Osteoblast (primary cell): Measurements from ENCODE around the gene KL. TPM values are rescaled to one million over a fixed set of nuclear protein-coding genes. Genes with fewer than 3 reads are reported as not detected.
A peak's percentile ranks its signal among the peaks of the same experiment; 100 is the strongest.

Source experiments
- DNase-seq: peaks from one replicate; pipeline ENCODE4 v3.0.0; 2011; ENCODE audit warnings: low spot score, mixed read lengths; ENCODE audit not compliant: insufficient read length; ENCODE audit errors: missing footprints
- H2AFZ ChIP-seq: 2 replicates; pipeline ENCODE4 v1.6.0; 2011; ENCODE audit warnings: mild to moderate bottlenecking, low read length
- H3K27ac ChIP-seq: 2 replicates; pipeline ENCODE4 v1.5.1; 2011; ENCODE audit warnings: mild to moderate bottlenecking, low read depth, low read length, moderate library complexity
- H3K27me3 ChIP-seq: 2 replicates; pipeline ENCODE4 v1.6.0; 2012; ENCODE audit warnings: mild to moderate bottlenecking, control low read depth, inconsistent platforms, low read length, moderate library complexity; ENCODE audit not compliant: insufficient read depth
- H3K36me3 ChIP-seq: 2 replicates; pipeline ENCODE4 v1.5.1; 2011; ENCODE audit warnings: mild to moderate bottlenecking, low read length, control low read depth, moderate library complexity; ENCODE audit not compliant: insufficient read depth
- H3K4me1 ChIP-seq: 2 replicates; pipeline ENCODE4 v1.5.1; 2011; ENCODE audit warnings: mild to moderate bottlenecking, low read length, control low read depth, moderate library complexity; ENCODE audit not compliant: insufficient read depth
- H3K4me2 ChIP-seq: 2 replicates; pipeline ENCODE4 v1.6.0; 2011; ENCODE audit warnings: mild to moderate bottlenecking, low read length; ENCODE audit not compliant: insufficient read depth
- H3K4me3 ChIP-seq: fragments of 200-600 bp; sonication (generic); 3 replicates; pipeline ENCODE4 v1.5.1; 2012; ENCODE audit warnings: mild to moderate bottlenecking, low read length, inconsistent platforms; ENCODE audit not compliant: insufficient read depth
- H3K79me2 ChIP-seq: 2 replicates; pipeline ENCODE4 v1.6.0; 2012; ENCODE audit warnings: mild to moderate bottlenecking, low read length, control low read depth, inconsistent platforms; ENCODE audit not compliant: insufficient read depth
- H3K9me3 ChIP-seq: 2 replicates; pipeline ENCODE4 v1.5.1; 2011; ENCODE audit warnings: low read depth, low read length, control low read depth
- H4K20me1 ChIP-seq: 2 replicates; pipeline ENCODE4 v1.6.0; 2012; ENCODE audit warnings: mild to moderate bottlenecking, low read length, control low read depth; ENCODE audit not compliant: insufficient read depth
- CTCF ChIP-seq: IDR thresholded peaks from 2 replicates; pipeline ENCODE4 v1.5.1; 2011; ENCODE audit warnings: mild to moderate bottlenecking, low read depth, low read length, moderate library complexity; ENCODE audit errors: extremely low read depth
- total RNA-seq: library from RNA; depleted of rRNA; stranded (reverse); fragments of >200 nt; gene quantifications from 2 replicates; pipeline ENCODE4 v1.2.3, GENCODE V29; 2012

Gene KL
- total RNA-seq, 1 donor: not detected

- Histone ChIP-seq H3K79me2 (no peaks in the 10 kb centered on the region), H3K36me3 (no peaks in the 10 kb centered on the region), H3K27ac (no peak overlapping the region), H3K27me3 (no peaks in the 10 kb centered on the region), H4K20me1 (no peaks in the 10 kb centered on the region), H3K4me2 (no peak overlapping the region), H2AFZ (no peak overlapping the region), H3K4me1 (peaks cover 13% of the 10 kb centered on the region), H3K9me3 (no peaks in the 10 kb centered on the region), H3K4me3 (no peak overlapping the region)
- no peak for TF ChIP-seq CTCF
- peak; percentile 18 for DNase-seq
Observed at GRCh38 chr13:33079960-33080359, 63.7 kb downstream of the KL start.

GRCh38 chr13:33080972-33081590 lies 64.9 kb downstream of the KL start:
- peak overlapping the region; percentile 30 for H2AFZ ChIP-seq
- no peaks in the 10 kb centered on the region for H3K9me3 ChIP-seq
- H4K20me1 ChIP-seq: no peaks in the 10 kb centered on the region
- peak overlapping the region; percentile 59 for H3K27ac ChIP-seq
- H3K4me1 ChIP-seq: peaks cover 14% of the 10 kb centered on the region
- DNase-seq: peak; percentile 88
- no peak for TF ChIP-seq CTCF
- peak overlapping the region; percentile 38 for H3K4me3 ChIP-seq
- no peaks in the 10 kb centered on the region for H3K79me2 ChIP-seq
- H3K36me3 ChIP-seq: no peaks in the 10 kb centered on the region
- H3K27me3 ChIP-seq: no peaks in the 10 kb centered on the region
- H3K4me2 ChIP-seq: peak overlapping the region; percentile 72

GRCh38 chr13:33081666-33082065 lies 65.4 kb downstream of the KL start:
- no peaks in the 10 kb centered on the region for H3K9me3 ChIP-seq
- H4K20me1 ChIP-seq: no peaks in the 10 kb centered on the region
- no peaks in the 10 kb centered on the region for H3K27me3 ChIP-seq
- H3K36me3 ChIP-seq: no peaks in the 10 kb centered on the region
- peak overlapping the region; percentile 59 for H3K27ac ChIP-seq
- peak overlapping the region; percentile 72 for H3K4me2 ChIP-seq
- H3K4me1 ChIP-seq: peaks cover 20% of the 10 kb centered on the region
- peak overlapping the region; percentile 30 for H2AFZ ChIP-seq
- TF ChIP-seq CTCF: no peak
- no peak overlapping the region for H3K4me3 ChIP-seq
- DNase-seq: no peak
- no peaks in the 10 kb centered on the region for H3K79me2 ChIP-seq

- H3K27me3 ChIP-seq: no peaks in the 10 kb centered on the region
- no peaks in the 10 kb centered on the region for H3K79me2 ChIP-seq
- DNase-seq: no peak
- H3K27ac ChIP-seq: no peak overlapping the region
- H3K36me3 ChIP-seq: no peaks in the 10 kb centered on the region
- no peaks in the 10 kb centered on the region for H3K9me3 ChIP-seq
- no peak for TF ChIP-seq CTCF
- no peak overlapping the region for H3K4me3 ChIP-seq
- no peak overlapping the region for H2AFZ ChIP-seq
- peaks cover 34% of the 10 kb centered on the region for H3K4me1 ChIP-seq
- H3K4me2 ChIP-seq: no peak overlapping the region
- no peaks in the 10 kb centered on the region for H4K20me1 ChIP-seq
Observed at GRCh38 chr13:33083054-33083453, 66.8 kb downstream of the KL start.
